GM23338 (cell line): Measurements from ENCODE around the gene PCGF3. TPM values are rescaled to one million over a fixed set of nuclear protein-coding genes. Genes with fewer than 3 reads are reported as not detected.

Experiments used
- ATAC-seq: fragments of 200-7000 bp; cut with Tn5 transposase; 3 replicates; pipeline ENCODE4 v1.9.1; 2020
- DNase-seq: peaks from one replicate; pipeline ENCODE4 v3.0.0-alpha.2; 2015; ENCODE audit warnings: low spot score
- H2AFZ ChIP-seq: fragments of 200-600 bp; sonication (generic); 2 replicates; pipeline ENCODE4 v1.8.0; 2016; ENCODE audit warnings: antibody characterized with exemption, mild to moderate bottlenecking, moderate library complexity
- H3F3A ChIP-seq: fragments of 200-600 bp; sonication (generic); replicated peaks from 2 replicates; pipeline ENCODE4 v1.8.0; 2017; ENCODE audit warnings: antibody characterized with exemption, mixed run types, low read depth
- H3K27ac ChIP-seq: fragments of 200-600 bp; sonication (generic); 2 replicates; pipeline ENCODE4 v1.6.1; 2016; ENCODE audit warnings: low read depth
- H3K27me3 ChIP-seq: fragments of 200-600 bp; sonication (generic); 2 replicates; pipeline ENCODE4 v1.8.0; 2016; ENCODE audit warnings: mild to moderate bottlenecking, mixed run types, moderate library complexity; ENCODE audit not compliant: insufficient read depth
- H3K36me3 ChIP-seq: fragments of 200-600 bp; sonication (generic); 2 replicates; pipeline ENCODE4 v1.8.0; 2016; ENCODE audit warnings: mild to moderate bottlenecking; ENCODE audit not compliant: insufficient read depth
- H3K4me1 ChIP-seq: fragments of 200-600 bp; sonication (generic); 2 replicates; pipeline ENCODE4 v1.8.0; 2016; ENCODE audit warnings: mild to moderate bottlenecking, moderate library complexity; ENCODE audit not compliant: insufficient read depth
- H3K4me2 ChIP-seq: fragments of 200-600 bp; sonication (generic); 2 replicates; pipeline ENCODE4 v1.7.1; 2017; ENCODE audit warnings: mixed run types
- H3K4me3 ChIP-seq: fragments of 200-600 bp; sonication (generic); 2 replicates; pipeline ENCODE4 v1.6.1; 2016; ENCODE audit warnings: mixed run types
- H3K79me2 ChIP-seq: fragments of 200-600 bp; sonication (generic); replicated peaks from 2 replicates; pipeline ENCODE4 v1.8.0; 2017; ENCODE audit warnings: mild to moderate bottlenecking; ENCODE audit not compliant: insufficient read depth
- H3K9me2 ChIP-seq: fragments of 200-600 bp; sonication (generic); 2 replicates; pipeline ENCODE4 v1.8.0; 2017; ENCODE audit not compliant: insufficient read depth
- H4K20me1 ChIP-seq: fragments of 200-600 bp; sonication (generic); replicated peaks from 2 replicates; pipeline ENCODE4 v1.8.0; 2017; ENCODE audit warnings: mild to moderate bottlenecking; ENCODE audit not compliant: insufficient read depth
- H3K27ac Mint-ChIP-seq: 2 replicates; pipeline ENCODE4 v1.8.0; 2020; ENCODE audit warnings: inconsistent platforms, mild to moderate bottlenecking, moderate library complexity, mixed read lengths
- H3K27me3 Mint-ChIP-seq: 3 replicates; pipeline ENCODE4 v1.8.0; 2022; ENCODE audit warnings: low read depth, mild to moderate bottlenecking, moderate library complexity, mixed read lengths, inconsistent platforms; ENCODE audit not compliant: insufficient read depth, poor library complexity
- H3K36me3 Mint-ChIP-seq: 3 replicates; pipeline ENCODE4 v1.8.0; 2021; ENCODE audit warnings: low read depth, mild to moderate bottlenecking, inconsistent platforms, moderate library complexity, mixed read lengths
- H3K4me1 Mint-ChIP-seq: 3 replicates; pipeline ENCODE4 v1.8.0; 2020; ENCODE audit warnings: mild to moderate bottlenecking, inconsistent platforms, mixed read lengths
- H3K4me3 Mint-ChIP-seq: 3 replicates; pipeline ENCODE4 v1.8.0; 2021; ENCODE audit warnings: moderate library complexity, mild to moderate bottlenecking, inconsistent platforms, mixed read lengths
- H3K9me3 Mint-ChIP-seq: 3 replicates; pipeline ENCODE4 v1.8.0; 2020; ENCODE audit warnings: moderate library complexity, mild to moderate bottlenecking, inconsistent platforms, mixed read lengths
- CREB1 ChIP-seq: fragments of 250-450 bp; sonication (Bioruptor Pico); IDR thresholded peaks from 2 replicates; pipeline ENCODE4 v1.5.0; 2020; ENCODE audit warnings: low read depth, mild to moderate bottlenecking, moderate library complexity
- JUNB ChIP-seq: IDR thresholded peaks from one replicate; pipeline ENCODE4 v1.6.1; 2016; ENCODE audit warnings: antibody characterized with exemption; ENCODE audit not compliant: unreplicated experiment
- NANOG ChIP-seq: IDR thresholded peaks from 2 replicates; pipeline ENCODE4 v1.6.1; 2016; ENCODE audit warnings: antibody characterized with exemption, borderline replicate concordance
- POLR2AphosphoS5 ChIP-seq: IDR thresholded peaks from 2 replicates; pipeline ENCODE4 v1.6.1; 2016; ENCODE audit warnings: antibody characterized with exemption, low read depth
- STAT1 ChIP-seq: IDR thresholded peaks from one replicate; pipeline ENCODE4 v1.6.1; 2016; ENCODE audit warnings: antibody characterized with exemption; ENCODE audit not compliant: unreplicated experiment
- ZNF114 ChIP-seq: fragments of 250-450 bp; sonication (Bioruptor Pico); IDR thresholded peaks from 2 replicates; pipeline ENCODE4 v1.5.0; 2020; ENCODE audit warnings: mild to moderate bottlenecking, moderate library complexity
- ZNF331 ChIP-seq: fragments of 250-450 bp; sonication (Bioruptor Pico); IDR thresholded peaks from 2 replicates; pipeline ENCODE4 v1.5.0; 2020; ENCODE audit warnings: low read depth, mild to moderate bottlenecking, moderate library complexity
- ZNF462 ChIP-seq: fragments of 250-450 bp; sonication (Bioruptor Pico); IDR thresholded peaks from 2 replicates; pipeline ENCODE4 v1.5.0; 2020; ENCODE audit warnings: mild to moderate bottlenecking, moderate library complexity
- polyA plus RNA-seq: library from polyadenylated mRNA; unstranded; fragments of >200 nt; fragmentation: Nextera tagmentation; extraction: Ambion mirVana; gene quantifications from 2 replicates; pipeline ENCODE4 v1.2.1, GENCODE V29; 2016
- total RNA-seq: library from RNA; depleted of rRNA; stranded (reverse); fragments of >200 nt; shearing (Covaris generic); gene quantifications from 2 replicates; pipeline ENCODE4 v1.2.3, GENCODE V29; 2014

Gene PCGF3
- total and polyA plus RNA-seq, 2 experiments from 2014 or later: 33.1 to 49.0 TPM

GRCh38 chr4:684623-685327 lies 20.9 kb upstream of the PCGF3 start (continued):
- no peak for TF ChIP-seq ZNF462 (CRISPR knock-in tag)

GRCh38 chr4:685679-686412 lies 19.8 kb upstream of the PCGF3 start:
- Histone ChIP-seq H3K27ac (no peak overlapping the region), H3K9me2 (no peaks in the 10 kb centered on the region), H3K4me3 (no peak overlapping the region), H2AFZ (no peak overlapping the region), H4K20me1 (no peaks in the 10 kb centered on the region), H3K4me2 (no peak overlapping the region), H3F3A (peaks cover 10% of the 10 kb centered on the region; the same call in 1 of the 2 replicates), H3K27me3 (no peaks in the 10 kb centered on the region), H3K79me2 (no peaks in the 10 kb centered on the region), H3K4me1 (peaks cover 8% of the 10 kb centered on the region), H3K36me3 (no peaks in the 10 kb centered on the region)
- no peaks in the 10 kb centered on the region; the same call in 2 of the 3 replicates for H3K36me3 Mint-ChIP-seq
- H3K27ac Mint-ChIP-seq: no peak overlapping the region
- DNase-seq: no peak
- no peak overlapping the region for H3K4me3 Mint-ChIP-seq
- H3K4me1 Mint-ChIP-seq: peaks cover 19% of the 10 kb centered on the region
- no peak for ATAC-seq
- H3K27me3 Mint-ChIP-seq: peaks cover 8% of the 10 kb centered on the region
- no peaks in the 10 kb centered on the region; the same call in 1 of the 3 replicates for H3K9me3 Mint-ChIP-seq
- no peak for TF ChIP-seq NANOG
- TF ChIP-seq STAT1: no peak
- TF ChIP-seq CREB1: no peak
- no peak for TF ChIP-seq ZNF114
- no peak for TF ChIP-seq POLR2AphosphoS5
- no peak for TF ChIP-seq ZNF462 (CRISPR knock-in tag)
- no peak for TF ChIP-seq ZNF331
- no peak for TF ChIP-seq JUNB
